HCT116 (cell line): ENCODE results near the gene ABCB6. TPM values are rescaled to one million over a fixed set of nuclear protein-coding genes. Genes with fewer than 3 reads are reported as not detected.

Experiments used
- ATAC-seq: fragments of 200-7000 bp; cut with Tn5 transposase; 2 replicates; pipeline ENCODE4 v1.9.1; 2020; ENCODE audit warnings: mild to moderate bottlenecking, moderate library complexity
- BruUV-seq: library from RNA; stranded (reverse); fragments of 400-500 nt; replicated peaks from 2 replicates; lab custom pipeline; 2021; lab: Mats Ljungman, UMichigan
- CTCF ChIA-PET: fragments of 300-600 bp; sonication (Branson Sonifier 250); formaldehyde crosslinking; loops from one replicate; lab custom pipeline; 2021; ENCODE audit warnings: antibody characterized with exemption; lab: Charles Lee
- POLR2A ChIA-PET: fragments of 300-600, 350-600 bp; sonication (Branson Sonifier 250); formaldehyde crosslinking; loops from one replicate; lab custom pipeline; 2021; ENCODE audit warnings: antibody characterized with exemption; lab: Charles Lee
- RAD21 ChIA-PET, 2 experiments: fragments of 300-600 bp; sonication (Branson Sonifier 250); formaldehyde crosslinking; loops; one replicate each; lab custom pipeline; 2023; ENCODE audit warnings: low total read pairs in 2 of 2; ENCODE audit not compliant: uncharacterized antibody in 2 of 2, unreplicated experiment in 2 of 2, low non-redundant PET in 1 of 2; lab: Charles Lee
- DNase-seq: peaks from one replicate; pipeline ENCODE4 v3.0.0-alpha.2; 2010; ENCODE audit warnings: low read depth, low spot score
- H2AFZ ChIP-seq: fragments of 200-600 bp; shearing (Covaris generic), sonication (generic); 2 replicates; pipeline ENCODE4 v1.6.1; 2017; ENCODE audit warnings: low read depth, mixed run types, mixed read lengths, antibody characterized with exemption, low read length; ENCODE audit not compliant: poor library complexity, severe bottlenecking
- H3K27ac ChIP-seq: 2 replicates; pipeline ENCODE4 v1.5.1; 2012; ENCODE audit warnings: low read depth, low read length
- H3K27me3 ChIP-seq: fragments of 200-600 bp; sonication (generic); 2 replicates; pipeline ENCODE4 v1.6.1; 2016; ENCODE audit warnings: mixed run types, low read length, mixed read lengths; ENCODE audit not compliant: insufficient read depth
- H3K36me3 ChIP-seq, 2 experiments: fragments of 200-500 bp in 1 of 2; fragments of 200-600 bp in 1 of 2; sonication (Bioruptor generic) in 1 of 2; sonication (generic) in 1 of 2; 2 replicates each; pipeline versions ENCODE4 v1.5.1 to v1.6.1; 2014 to 2016; ENCODE audit warnings: low read length in 2 of 2, inconsistent platforms in 1 of 2, mixed read lengths in 1 of 2, mixed run types in 1 of 2; ENCODE audit not compliant: insufficient read depth in 2 of 2, control insufficient read depth in 1 of 2
- H3K4me1 ChIP-seq, 2 experiments: fragments of 200-600 bp in 1 of 2; sonication (generic) in 1 of 2; 2 replicates each; pipeline versions ENCODE4 v1.5.1 to v1.6.1; 2012 to 2017; ENCODE audit warnings: low read length in 2 of 2, inconsistent platforms in 1 of 2, mild to moderate bottlenecking in 1 of 2, mixed read lengths in 1 of 2, mixed run types in 1 of 2, moderate library complexity in 1 of 2; ENCODE audit not compliant: insufficient read depth in 2 of 2, control insufficient read depth in 1 of 2
- H3K4me2 ChIP-seq: fragments of 200-600 bp; sonication (generic); 2 replicates; pipeline ENCODE4 v1.6.1; 2017; ENCODE audit warnings: mixed run types, low read length, mixed read lengths
- H3K4me3 ChIP-seq, 2 experiments: fragments of 200-600 bp in 1 of 2; sonication (generic) in 1 of 2; replicated peaks in 1 of 2; 2 replicates each; pipeline ENCODE4 v1.5.1; 2011 to 2016; ENCODE audit warnings: low read length in 2 of 2, control low read depth in 1 of 2, low read depth in 1 of 2, mild to moderate bottlenecking in 1 of 2, mixed read lengths in 1 of 2, mixed run types in 1 of 2
- H3K79me2 ChIP-seq: fragments of 200-600 bp; sonication (generic); 2 replicates; pipeline ENCODE4 v1.6.1; 2017; ENCODE audit warnings: mild to moderate bottlenecking, mixed run types, low read length, moderate library complexity, mixed read lengths; ENCODE audit not compliant: insufficient read depth
- H3K9ac ChIP-seq: fragments of 200-600 bp; sonication (generic); 2 replicates; pipeline ENCODE4 v1.6.1; 2016; ENCODE audit warnings: low read length, mixed read lengths
- H3K9me2 ChIP-seq: fragments of 200-600 bp; sonication (generic), shearing (Covaris generic); 2 replicates; pipeline ENCODE4 v1.6.1; 2017; ENCODE audit warnings: mixed run types, mild to moderate bottlenecking, moderate library complexity; ENCODE audit not compliant: insufficient read depth
- H3K9me3 ChIP-seq, 2 experiments: fragments of 200-500 bp in 1 of 2; fragments of 200-600 bp in 1 of 2; sonication (Bioruptor generic) in 1 of 2; sonication (generic) in 1 of 2; 2 replicates each; pipeline ENCODE4 v1.6.1; 2014 to 2017; ENCODE audit warnings: low read length in 2 of 2, mixed read lengths in 2 of 2, inconsistent platforms in 1 of 2, low read depth in 1 of 2, mild to moderate bottlenecking in 1 of 2, mixed run types in 1 of 2, moderate library complexity in 1 of 2; ENCODE audit not compliant: control insufficient read depth in 1 of 2, insufficient read depth in 1 of 2
- H4K20me1 ChIP-seq: fragments of 200-600 bp; sonication (generic), shearing (Covaris generic); 2 replicates; pipeline ENCODE4 v1.6.1; 2017; ENCODE audit warnings: mixed run types, mild to moderate bottlenecking, moderate library complexity; ENCODE audit not compliant: insufficient read depth
- ATF3 ChIP-seq: IDR thresholded peaks from 2 replicates; pipeline ENCODE4 v1.6.1; 2012
- CBX3 ChIP-seq: IDR thresholded peaks from 2 replicates; pipeline ENCODE4 v1.6.1; 2012; ENCODE audit warnings: low read depth
- CEBPB ChIP-seq: IDR thresholded peaks from 2 replicates; pipeline ENCODE4 v1.6.1; 2012; ENCODE audit warnings: low read depth
- EGR1 ChIP-seq: IDR thresholded peaks from 2 replicates; pipeline ENCODE4 v1.6.1; 2012; ENCODE audit warnings: low read depth
- ELF1 ChIP-seq: IDR thresholded peaks from 2 replicates; pipeline ENCODE4 v1.6.1; 2012; ENCODE audit warnings: low read depth, borderline replicate concordance
- EZH2 ChIP-seq: fragments of 200-600 bp; sonication (generic); IDR thresholded peaks from 2 replicates; pipeline ENCODE4 v1.6.1; 2017; ENCODE audit warnings: antibody characterized with exemption, mixed run types
- FOSL1 ChIP-seq: IDR thresholded peaks from 2 replicates; pipeline ENCODE4 v1.6.1; 2012; ENCODE audit warnings: low read depth
- JUND ChIP-seq: IDR thresholded peaks from 2 replicates; pipeline ENCODE4 v1.6.1; 2012
- MAX ChIP-seq: IDR thresholded peaks from 2 replicates; pipeline ENCODE4 v1.6.1; 2012
- POLR2A ChIP-seq: IDR thresholded peaks from 2 replicates; pipeline ENCODE4 v1.7.0; 2011; ENCODE audit warnings: borderline replicate concordance; ENCODE audit not compliant: insufficient read depth, insufficient read length; ENCODE audit errors: extremely low read depth
- POLR2AphosphoS5 ChIP-seq: IDR thresholded peaks from 2 replicates; pipeline ENCODE4 v1.6.1; 2011; ENCODE audit warnings: mild to moderate bottlenecking, low read depth, low read length, moderate library complexity
- RAD21 ChIP-seq: IDR thresholded peaks from 2 replicates; pipeline ENCODE4 v1.6.1; 2012; ENCODE audit warnings: low read depth, mild to moderate bottlenecking
- REST ChIP-seq: IDR thresholded peaks from 2 replicates; pipeline ENCODE4 v1.6.1; 2012; ENCODE audit warnings: low read depth
- SIN3A ChIP-seq: IDR thresholded peaks from 2 replicates; pipeline ENCODE4 v1.6.1; 2012; ENCODE audit warnings: low read depth
- SP1 ChIP-seq: IDR thresholded peaks from 2 replicates; pipeline ENCODE4 v1.6.1; 2012; ENCODE audit warnings: low read depth
- SRF ChIP-seq: IDR thresholded peaks from 2 replicates; pipeline ENCODE4 v1.6.1; 2012; ENCODE audit warnings: low read depth
- YY1 ChIP-seq: IDR thresholded peaks from 2 replicates; pipeline ENCODE4 v1.6.1; 2011; ENCODE audit warnings: low read length, low read depth, moderate library complexity, mild to moderate bottlenecking; ENCODE audit not compliant: insufficient replicate concordance; ENCODE audit errors: extremely low read depth
- ZFX ChIP-seq: fragments of 450-650 bp; IDR thresholded peaks from 2 replicates; pipeline ENCODE4 v1.6.1; 2017
- ZNF274 ChIP-seq: fragments of 200-500 bp; sonication (Bioruptor generic); IDR thresholded peaks from 2 replicates; pipeline ENCODE4 v1.6.1; 2014; ENCODE audit warnings: mild to moderate bottlenecking, low read depth, low read length, inconsistent platforms
- intact Hi-C: fragments of 100-400 bp; cut with micrococcal nuclease; formaldehyde crosslinking; loops from 2 replicates; pipeline ENCODE4 v1.10.0; 2022
- total RNA-seq: library from RNA; stranded (reverse); gene quantifications from one replicate; pipeline ENCODE4 v1.2.1, GENCODE V29; 2021; ENCODE audit not compliant: unreplicated experiment

The ABCB6 gene
- total RNA-seq, 1 experiment from 2014 or later: 24.5 TPM

- ATAC-seq (no peak), DNase-seq (no peak)
- H3K79me2 ChIP-seq: no peaks in the 10 kb centered on the region
- ChIA-PET CTCF (no interaction called here), POLR2A (no interaction called here), RAD21 (no interaction called here)
- H3K4me1 ChIP-seq: no peaks in the 10 kb centered on the region
- no peak for TF ChIP-seq ATF3
- TF ChIP-seq REST: no peak
- no peak for TF ChIP-seq EZH2
- no peak for TF ChIP-seq MAX
- TF ChIP-seq CBX3: no peak
- no peak for TF ChIP-seq ELF1
- no peak for TF ChIP-seq POLR2AphosphoS5
- no peak for TF ChIP-seq ZNF274
- TF ChIP-seq POLR2A: no peak
- TF ChIP-seq YY1: no peak
- TF ChIP-seq EGR1: no peak
- TF ChIP-seq SRF: no peak
- TF ChIP-seq RAD21: no peak
- TF ChIP-seq CEBPB: no peak
- no peak for TF ChIP-seq FOSL1
- TF ChIP-seq SP1: no peak
- no peak for TF ChIP-seq JUND
- TF ChIP-seq ZFX: no peak
- no peak for TF ChIP-seq SIN3A
- no peak overlapping the region for H2AFZ ChIP-seq
- no peaks in the 10 kb centered on the region for H3K9me3 ChIP-seq
- H3K4me3 ChIP-seq: no peak overlapping the region
- BruUV-seq: no TSS peak
- no peaks in the 10 kb centered on the region for H3K9me2 ChIP-seq
- H3K9ac ChIP-seq: no peak overlapping the region
- H3K4me2 ChIP-seq: no peak overlapping the region
- H3K36me3 ChIP-seq: no peaks in the 10 kb centered on the region
- H4K20me1 ChIP-seq: no peaks in the 10 kb centered on the region
- intact Hi-C loops: no loop called here
- H3K27ac ChIP-seq: no peak overlapping the region
- H3K27me3 ChIP-seq: no peaks in the 10 kb centered on the region
These were observed 19.8 kb downstream of the ABCB6 start for GRCh38 chr2:219198974-219199373.
